ENCODE results near the gene MAFG. TPM values are rescaled to one million over a fixed set of nuclear protein-coding genes. Genes with fewer than 3 reads are reported as not detected.

Gene MAFG
- total and polyA plus RNA-seq, 2 of the 13 experiments (the other 11 are each of a cell fraction or from before 2014, with no cell fraction given): 14.5 to 20.0 TPM

DNA sequence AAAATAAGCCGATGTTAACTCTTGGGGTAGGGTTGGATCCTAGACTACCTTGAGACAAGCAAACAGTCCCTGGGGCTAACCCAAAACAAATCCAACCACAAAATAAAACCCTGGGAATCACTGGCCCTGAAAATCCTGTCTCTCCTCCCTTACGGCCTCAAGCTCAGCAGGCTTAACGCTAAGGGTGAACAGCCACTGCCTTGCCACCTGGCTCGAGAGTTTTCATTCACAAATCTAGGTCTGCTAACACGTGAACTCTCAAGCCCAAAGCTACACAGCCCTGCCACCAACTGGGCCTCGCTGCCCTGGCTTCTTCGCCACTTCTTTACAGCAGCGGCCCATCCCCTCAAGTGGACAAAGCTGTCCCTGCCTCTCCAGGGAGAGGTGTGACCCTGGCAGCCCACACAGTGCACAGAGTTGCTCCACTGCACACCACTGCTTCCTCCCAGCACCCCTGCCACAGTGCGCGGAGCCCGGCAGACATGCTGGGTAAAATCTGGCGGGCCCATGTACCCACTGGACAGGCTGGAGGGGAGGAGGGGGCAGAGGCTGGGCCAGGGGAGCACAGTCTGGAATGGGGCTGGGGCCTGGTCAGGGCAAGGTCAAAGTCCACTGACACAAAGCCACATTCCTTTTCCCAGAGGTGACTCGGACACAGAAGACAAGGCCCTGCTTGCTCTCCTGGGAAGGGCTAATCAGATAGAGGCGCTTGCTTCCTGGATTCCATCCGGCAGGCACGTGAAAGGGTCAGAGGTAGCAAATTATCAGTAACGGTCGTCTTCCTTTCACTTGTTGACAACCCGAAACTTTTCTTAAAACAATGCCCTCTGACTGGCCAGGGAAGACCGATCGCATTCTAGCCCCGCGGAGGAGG is 17.3 kb downstream of the MAFG start (continued):
- peak; percentile 85; the same call in 2 of the 3 replicates for TF ChIP-seq MXI1 (IDR thresholded peaks at IDR 0.05; ENCODE audit: borderline replicate concordance, low read depth, low read length)
- peak; percentile 82 for TF ChIP-seq TBX2 (CRISPR knock-in tag; IDR thresholded peaks at IDR 0.05; ENCODE audit: borderline replicate concordance)
- no peak; the same call in 1 of the 2 replicates for TF ChIP-seq ZNF83 (CRISPR knock-in tag; IDR thresholded peaks at IDR 0.05; ENCODE audit: borderline replicate concordance)
- TF ChIP-seq HNRNPLL (IDR thresholded peaks at IDR 0.05; ENCODE audit: low read depth, low read length, poor library complexity, severe bottlenecking): no peak
- TF ChIP-seq RAD51 (IDR thresholded peaks at IDR 0.05; ENCODE audit: borderline replicate concordance): no peak
- peak; percentile 86 for TF ChIP-seq ZBTB10 (CRISPR knock-in tag; IDR thresholded peaks at IDR 0.05; ENCODE audit: borderline replicate concordance)
- TF ChIP-seq ETV6 (CRISPR knock-in tag; conservative IDR thresholded peaks at IDR 0.05): no peak
- TF ChIP-seq CAMTA2 (CRISPR knock-in tag; IDR thresholded peaks at IDR 0.05; ENCODE audit: borderline replicate concordance): peak; percentile 37; the same call in 1 of the 2 replicates
- TF ChIP-seq ELF3 (CRISPR knock-in tag; IDR thresholded peaks at IDR 0.05): peak; percentile 93
- no peak for TF ChIP-seq CENPX (CRISPR knock-in tag; IDR thresholded peaks at IDR 0.05)
- no peak for TF ChIP-seq NFE2L2 (IDR thresholded peaks at IDR 0.05; ENCODE audit: low read length)
- TF ChIP-seq GTF3A (CRISPR knock-in tag; conservative IDR thresholded peaks at IDR 0.05): no peak; the same call in 1 of the 2 replicates
- TF ChIP-seq ZNF276 (CRISPR knock-in tag; IDR thresholded peaks at IDR 0.05; ENCODE audit: low read depth): 0 out of 2 replicates have a peak, but pooled peaks have one; percentile 54
- TF ChIP-seq, protein P1, sequence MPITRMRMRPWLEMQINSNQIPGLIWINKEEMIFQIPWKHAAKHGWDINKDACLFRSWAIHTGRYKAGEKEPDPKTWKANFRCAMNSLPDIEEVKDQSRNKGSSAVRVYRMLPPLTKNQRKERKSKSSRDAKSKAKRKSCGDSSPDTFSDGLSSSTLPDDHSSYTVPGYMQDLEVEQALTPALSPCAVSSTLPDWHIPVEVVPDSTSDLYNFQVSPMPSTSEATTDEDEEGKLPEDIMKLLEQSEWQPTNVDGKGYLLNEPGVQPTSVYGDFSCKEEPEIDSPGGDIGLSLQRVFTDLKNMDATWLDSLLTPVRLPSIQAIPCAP (CRISPR knock-in tag; IDR thresholded peaks at IDR 0.05; ENCODE audit: low read depth): no peak; the same call in 1 of the 2 replicates
- no peak; the same call in 1 of the 2 replicates for TF ChIP-seq ZNF546 (CRISPR knock-in tag; conservative IDR thresholded peaks at IDR 0.05)
- TF ChIP-seq IRF9 (CRISPR knock-in tag; IDR thresholded peaks at IDR 0.05; ENCODE audit: borderline replicate concordance): peak; percentile 53; the same call in 1 of the 2 replicates
- peak; percentile 94 for TF ChIP-seq SPEN (CRISPR knock-in tag; IDR thresholded peaks at IDR 0.05; ENCODE audit: low read depth)
- TF ChIP-seq ZSCAN30 (CRISPR knock-in tag; IDR thresholded peaks at IDR 0.05): no peak
- TF ChIP-seq, protein P2, sequence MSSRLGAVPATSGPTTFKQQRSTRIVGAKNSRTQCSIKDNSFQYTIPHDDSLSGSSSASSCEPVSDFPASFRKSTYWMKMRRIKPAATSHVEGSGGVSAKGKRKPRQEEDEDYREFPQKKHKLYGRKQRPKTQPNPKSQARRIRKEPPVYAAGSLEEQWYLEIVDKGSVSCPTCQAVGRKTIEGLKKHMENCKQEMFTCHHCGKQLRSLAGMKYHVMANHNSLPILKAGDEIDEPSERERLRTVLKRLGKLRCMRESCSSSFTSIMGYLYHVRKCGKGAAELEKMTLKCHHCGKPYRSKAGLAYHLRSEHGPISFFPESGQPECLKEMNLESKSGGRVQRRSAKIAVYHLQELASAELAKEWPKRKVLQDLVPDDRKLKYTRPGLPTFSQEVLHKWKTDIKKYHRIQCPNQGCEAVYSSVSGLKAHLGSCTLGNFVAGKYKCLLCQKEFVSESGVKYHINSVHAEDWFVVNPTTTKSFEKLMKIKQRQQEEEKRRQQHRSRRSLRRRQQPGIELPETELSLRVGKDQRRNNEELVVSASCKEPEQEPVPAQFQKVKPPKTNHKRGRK (CRISPR knock-in tag; IDR thresholded peaks at IDR 0.05): no peak
- peak; percentile 91 for TF ChIP-seq SIN3A (IDR thresholded peaks at IDR 0.05; ENCODE audit: borderline replicate concordance, low read depth, low read length)

Data from HepG2 (cell line).